Epithelial cell of proximal tubule (primary cell): ENCODE data around the gene FGF13. TPM values are rescaled to one million over a fixed set of nuclear protein-coding genes. Genes with fewer than 3 reads are reported as not detected.

ENCODE experiments used
- DNase-seq: peaks from one replicate; pipeline ENCODE4 v3.0.0-alpha.2; 2011; ENCODE audit warnings: low read depth
- H3K4me3 ChIP-seq: 2 replicates; pipeline ENCODE4 v1.5.1; 2011; ENCODE audit warnings: low read depth, mild to moderate bottlenecking, low read length
- total RNA-seq: library from RNA; depleted of rRNA; stranded (reverse); fragments of >200 nt; gene quantifications from 2 replicates; pipeline ENCODE4 v1.2.3, GENCODE V29; 2015
- TF ChIP-seq, protein P1 (sequence below): conservative IDR thresholded peaks from 2 replicates; pipeline ENCODE4 v1.5.1; 2012; ENCODE audit warnings: low read depth, mild to moderate bottlenecking, low read length

The FGF13 gene
- total RNA-seq, 1 donor from 2014 or later, result 4.2 TPM

DNA sequence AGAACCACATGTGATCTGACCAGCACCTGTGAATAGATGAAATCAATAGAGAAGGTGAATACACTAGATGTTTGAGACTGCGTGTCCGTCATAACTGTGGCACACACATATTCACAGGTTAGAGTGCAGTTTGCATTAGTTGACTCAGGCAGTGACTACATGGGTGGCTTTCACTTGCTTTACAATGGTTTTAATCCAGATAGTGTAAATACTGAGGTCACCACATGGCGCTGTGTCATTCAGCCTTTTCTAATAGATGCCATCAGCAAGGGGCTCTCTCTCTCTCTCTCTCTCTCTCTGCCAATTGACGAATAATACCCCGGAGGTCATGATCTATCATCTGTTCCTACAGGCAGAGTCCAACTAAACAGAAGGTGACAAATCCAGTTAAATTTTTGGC is 30.7 kb upstream of the FGF13 start:
- no peak for DNase-seq
- H3K4me3 ChIP-seq, result no peak overlapping the region
- TF ChIP-seq, protein P1, sequence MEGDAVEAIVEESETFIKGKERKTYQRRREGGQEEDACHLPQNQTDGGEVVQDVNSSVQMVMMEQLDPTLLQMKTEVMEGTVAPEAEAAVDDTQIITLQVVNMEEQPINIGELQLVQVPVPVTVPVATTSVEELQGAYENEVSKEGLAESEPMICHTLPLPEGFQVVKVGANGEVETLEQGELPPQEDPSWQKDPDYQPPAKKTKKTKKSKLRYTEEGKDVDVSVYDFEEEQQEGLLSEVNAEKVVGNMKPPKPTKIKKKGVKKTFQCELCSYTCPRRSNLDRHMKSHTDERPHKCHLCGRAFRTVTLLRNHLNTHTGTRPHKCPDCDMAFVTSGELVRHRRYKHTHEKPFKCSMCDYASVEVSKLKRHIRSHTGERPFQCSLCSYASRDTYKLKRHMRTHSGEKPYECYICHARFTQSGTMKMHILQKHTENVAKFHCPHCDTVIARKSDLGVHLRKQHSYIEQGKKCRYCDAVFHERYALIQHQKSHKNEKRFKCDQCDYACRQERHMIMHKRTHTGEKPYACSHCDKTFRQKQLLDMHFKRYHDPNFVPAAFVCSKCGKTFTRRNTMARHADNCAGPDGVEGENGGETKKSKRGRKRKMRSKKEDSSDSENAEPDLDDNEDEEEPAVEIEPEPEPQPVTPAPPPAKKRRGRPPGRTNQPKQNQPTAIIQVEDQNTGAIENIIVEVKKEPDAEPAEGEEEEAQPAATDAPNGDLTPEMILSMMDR, result no peak

DNA sequence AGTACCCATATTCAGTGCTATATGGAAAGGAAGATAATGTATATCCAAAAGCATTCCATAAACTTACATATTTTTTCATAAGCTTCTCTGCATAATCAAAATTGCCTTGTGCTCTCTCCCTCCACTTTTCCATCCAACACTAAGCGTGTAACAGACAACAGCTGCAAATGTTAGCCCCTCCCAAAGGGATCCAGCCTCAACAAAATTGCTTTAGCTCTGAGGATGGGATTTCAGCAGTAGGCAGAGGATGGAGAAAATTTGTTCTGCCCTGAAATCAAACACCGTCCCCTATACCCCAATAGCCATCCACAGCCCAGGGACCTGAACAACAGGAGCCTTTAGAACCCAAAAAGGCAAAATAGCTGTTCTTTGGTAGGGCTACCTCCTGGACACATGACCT is 28.8 kb upstream of the FGF13 start:
- H3K4me3 ChIP-seq, result no peak overlapping the region
- TF ChIP-seq, protein P1, result no peak
- no peak for DNase-seq

- no peak for DNase-seq
- H3K4me3 ChIP-seq, result no peak overlapping the region
- TF ChIP-seq, protein P1, result no peak
These were observed 11.8 kb upstream of the FGF13 start for GRCh38 chrX:138723301-138723700.

DNA sequence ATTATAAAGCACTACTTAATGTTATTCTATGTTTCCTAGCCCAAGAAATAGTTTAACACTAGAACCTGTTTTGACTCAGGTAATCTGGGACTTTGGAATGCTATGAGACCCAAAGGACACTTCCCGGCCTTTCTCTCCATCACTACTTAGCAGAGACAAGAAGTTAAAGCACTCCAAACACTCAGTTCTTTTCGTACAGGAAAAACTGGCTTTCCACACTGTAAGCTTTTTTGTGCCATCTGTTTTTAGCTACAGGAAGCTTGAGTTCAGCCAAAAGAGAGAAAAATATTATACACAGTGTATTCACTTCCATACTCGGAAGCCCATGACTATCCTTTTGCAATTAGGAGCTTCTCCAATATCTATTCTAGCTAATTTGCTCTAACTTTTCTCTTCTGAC is 7.9 kb upstream of the FGF13 start:
- H3K4me3 ChIP-seq, result no peak overlapping the region
- TF ChIP-seq, protein P1, result no peak
- no peak for DNase-seq

DNA sequence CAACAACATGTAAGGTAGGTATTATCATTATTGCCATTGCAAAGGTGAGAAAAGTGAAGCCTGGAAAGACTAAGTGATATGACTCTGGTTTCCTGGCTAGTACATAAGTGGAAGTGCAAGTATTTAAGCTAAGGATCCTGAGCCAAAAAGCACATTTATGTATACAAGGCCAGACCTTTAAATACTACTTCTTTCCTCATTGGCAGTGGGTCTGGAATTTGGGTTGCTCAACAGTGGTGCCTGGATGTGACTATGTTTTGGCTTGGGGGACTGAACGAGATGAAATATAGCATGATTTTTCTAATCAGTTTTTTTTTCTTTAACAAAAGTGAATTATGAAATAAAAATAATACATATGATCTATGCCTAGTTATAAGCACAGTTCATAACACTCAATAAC is 7.4 kb upstream of the FGF13 start:
- no peak overlapping the region for H3K4me3 ChIP-seq
- TF ChIP-seq, protein P1, result no peak
- DNase-seq, result no peak

DNA sequence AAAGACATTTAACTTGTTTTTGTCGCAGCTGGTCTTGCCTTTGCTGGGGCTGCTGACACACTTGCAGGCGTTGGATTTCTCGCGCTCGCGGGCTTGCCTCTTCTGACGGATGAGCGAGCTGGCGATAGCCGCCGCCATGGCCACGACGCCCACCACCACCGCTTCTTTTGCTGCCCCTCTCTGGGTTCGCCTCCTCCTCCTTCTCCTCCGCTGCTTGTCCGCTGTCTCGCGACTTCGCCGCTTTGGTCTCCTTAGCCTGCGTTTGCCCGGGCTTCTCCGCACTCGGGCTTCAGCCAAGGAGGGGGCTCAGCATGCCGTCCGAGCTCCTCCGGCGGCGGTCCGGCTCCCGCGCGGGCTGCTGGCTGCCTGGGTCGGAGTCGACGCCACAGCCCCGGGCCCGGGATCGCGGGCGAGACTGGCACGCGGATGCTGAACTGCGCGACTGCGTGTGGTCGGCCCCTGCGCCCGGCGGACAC is 613 bp downstream of the FGF13 start:
- TF ChIP-seq, protein P1, result no peak
- DNase-seq, result no peak
- peak overlapping the region; percentile 41 for H3K4me3 ChIP-seq
